ENCODE results near the gene GNB5.

The GNB5 gene

DNA sequence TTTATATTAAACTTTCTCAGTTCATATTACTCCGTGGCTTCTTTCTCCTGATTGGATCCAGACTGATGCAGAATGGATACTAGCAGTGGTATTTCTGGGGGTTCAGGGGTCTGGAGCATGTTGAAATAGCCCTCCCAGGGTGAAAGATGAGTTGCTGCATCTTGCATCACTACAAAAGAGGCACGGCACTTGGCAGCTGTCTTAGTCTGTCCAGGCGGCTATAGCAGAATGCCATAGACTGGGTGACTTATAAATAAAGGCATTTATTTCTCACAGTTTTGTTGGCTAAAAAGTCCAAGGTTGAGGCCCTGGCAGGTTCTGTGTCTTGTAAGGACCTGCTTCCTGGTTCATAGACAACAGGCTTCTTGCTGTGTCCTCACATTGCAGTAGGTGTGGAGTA is 78.0 kb downstream of the GNB5 start:
- no peaks in the 10 kb centered on the region for H3K9me3 ChIP-seq
- no peaks in the 10 kb centered on the region for H3K27me3 ChIP-seq
- peaks cover 5% of the 10 kb centered on the region for H3K4me1 ChIP-seq
- H3K4me3 ChIP-seq (ENCODE audit: low read depth, low read length) = no peak overlapping the region
- no peak for DNase-seq
- TF ChIP-seq, protein P1, sequence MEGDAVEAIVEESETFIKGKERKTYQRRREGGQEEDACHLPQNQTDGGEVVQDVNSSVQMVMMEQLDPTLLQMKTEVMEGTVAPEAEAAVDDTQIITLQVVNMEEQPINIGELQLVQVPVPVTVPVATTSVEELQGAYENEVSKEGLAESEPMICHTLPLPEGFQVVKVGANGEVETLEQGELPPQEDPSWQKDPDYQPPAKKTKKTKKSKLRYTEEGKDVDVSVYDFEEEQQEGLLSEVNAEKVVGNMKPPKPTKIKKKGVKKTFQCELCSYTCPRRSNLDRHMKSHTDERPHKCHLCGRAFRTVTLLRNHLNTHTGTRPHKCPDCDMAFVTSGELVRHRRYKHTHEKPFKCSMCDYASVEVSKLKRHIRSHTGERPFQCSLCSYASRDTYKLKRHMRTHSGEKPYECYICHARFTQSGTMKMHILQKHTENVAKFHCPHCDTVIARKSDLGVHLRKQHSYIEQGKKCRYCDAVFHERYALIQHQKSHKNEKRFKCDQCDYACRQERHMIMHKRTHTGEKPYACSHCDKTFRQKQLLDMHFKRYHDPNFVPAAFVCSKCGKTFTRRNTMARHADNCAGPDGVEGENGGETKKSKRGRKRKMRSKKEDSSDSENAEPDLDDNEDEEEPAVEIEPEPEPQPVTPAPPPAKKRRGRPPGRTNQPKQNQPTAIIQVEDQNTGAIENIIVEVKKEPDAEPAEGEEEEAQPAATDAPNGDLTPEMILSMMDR (IDR thresholded peaks at IDR 0.05; ENCODE audit: low read depth, low read length) = no peak
- no peaks in the 10 kb centered on the region for H3K36me3 ChIP-seq

DNA sequence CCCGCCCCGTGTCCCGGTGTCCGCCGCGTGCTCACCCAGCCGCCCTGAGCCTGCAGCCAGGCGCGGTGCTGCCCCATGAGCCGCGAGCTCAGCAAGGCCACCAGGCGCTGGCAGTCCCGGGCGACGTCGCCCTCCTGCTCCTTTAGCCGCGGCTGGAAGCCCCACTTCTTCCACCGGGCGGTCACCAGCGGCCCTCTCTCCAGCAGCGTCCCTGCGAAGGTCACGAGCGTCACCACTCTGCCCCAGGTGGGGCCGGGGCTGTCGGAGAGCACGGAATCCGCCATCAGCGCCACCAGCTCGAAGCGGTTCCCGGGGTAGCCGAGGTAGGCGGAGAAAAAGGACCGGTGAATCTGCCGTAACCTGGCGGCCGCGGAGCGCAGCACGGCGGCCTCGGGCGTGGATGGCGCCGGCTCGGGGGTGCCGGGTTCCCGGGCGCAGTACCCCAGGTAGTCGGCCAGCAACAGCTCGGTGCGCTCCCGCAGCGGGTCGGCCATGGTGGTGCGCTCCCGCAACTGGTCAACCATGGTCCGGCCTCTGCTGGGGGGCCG is 78.9 kb downstream of the GNB5 start:
- no peaks in the 10 kb centered on the region for H3K27me3 ChIP-seq
- peaks cover 5% of the 10 kb centered on the region for H3K4me1 ChIP-seq
- DNase-seq = peak; percentile 44
- H3K36me3 ChIP-seq = no peaks in the 10 kb centered on the region
- TF ChIP-seq, protein P1 (IDR thresholded peaks at IDR 0.05; ENCODE audit: low read depth, low read length) = no peak
- no peaks in the 10 kb centered on the region for H3K9me3 ChIP-seq
- peak overlapping the region; percentile 45 for H3K4me3 ChIP-seq (ENCODE audit: low read depth, low read length)

DNA sequence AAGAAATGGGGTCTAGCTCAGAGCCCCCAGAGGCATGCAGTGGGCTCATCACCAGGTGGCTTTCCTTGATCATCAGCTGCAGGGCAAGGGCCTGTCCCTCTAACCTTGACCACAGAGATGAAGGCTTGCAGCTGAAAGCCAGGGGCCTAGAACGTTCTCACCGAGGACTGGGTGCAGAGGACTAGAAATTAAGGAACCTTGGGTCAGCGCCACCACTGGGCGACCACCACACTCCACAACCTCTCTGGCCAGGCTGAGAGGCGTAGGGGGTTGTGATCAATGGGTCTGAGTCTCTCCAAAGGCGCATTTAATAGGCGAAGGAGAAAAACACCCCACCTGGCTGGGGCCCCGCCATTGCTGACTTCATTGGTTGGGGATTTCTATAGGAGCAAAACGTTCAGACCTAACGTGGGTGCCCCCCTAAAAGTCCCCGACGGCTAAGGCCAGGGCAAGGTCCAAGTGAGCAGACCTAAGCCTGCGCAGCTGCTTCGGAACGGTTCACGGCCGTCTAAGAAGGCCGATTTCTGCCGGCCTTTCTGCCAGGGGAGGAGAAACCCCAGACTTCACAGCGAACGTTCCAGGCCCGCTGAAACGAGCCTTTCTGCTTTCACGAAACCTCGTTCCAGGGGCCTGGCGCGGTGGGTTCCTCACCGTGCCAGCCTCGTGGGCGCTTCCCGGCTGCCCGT is 79.5 kb downstream of the GNB5 start:
- Histone ChIP-seq H3K27me3 (no peaks in the 10 kb centered on the region), H3K4me3 (ENCODE audit: low read depth, low read length) (peak overlapping the region; percentile 45), H3K4me1 (peaks cover 5% of the 10 kb centered on the region), H3K9me3 (no peaks in the 10 kb centered on the region), H3K36me3 (no peaks in the 10 kb centered on the region)
- no peak for DNase-seq
- TF ChIP-seq, protein P1 (IDR thresholded peaks at IDR 0.05; ENCODE audit: low read depth, low read length) = no peak

DNA sequence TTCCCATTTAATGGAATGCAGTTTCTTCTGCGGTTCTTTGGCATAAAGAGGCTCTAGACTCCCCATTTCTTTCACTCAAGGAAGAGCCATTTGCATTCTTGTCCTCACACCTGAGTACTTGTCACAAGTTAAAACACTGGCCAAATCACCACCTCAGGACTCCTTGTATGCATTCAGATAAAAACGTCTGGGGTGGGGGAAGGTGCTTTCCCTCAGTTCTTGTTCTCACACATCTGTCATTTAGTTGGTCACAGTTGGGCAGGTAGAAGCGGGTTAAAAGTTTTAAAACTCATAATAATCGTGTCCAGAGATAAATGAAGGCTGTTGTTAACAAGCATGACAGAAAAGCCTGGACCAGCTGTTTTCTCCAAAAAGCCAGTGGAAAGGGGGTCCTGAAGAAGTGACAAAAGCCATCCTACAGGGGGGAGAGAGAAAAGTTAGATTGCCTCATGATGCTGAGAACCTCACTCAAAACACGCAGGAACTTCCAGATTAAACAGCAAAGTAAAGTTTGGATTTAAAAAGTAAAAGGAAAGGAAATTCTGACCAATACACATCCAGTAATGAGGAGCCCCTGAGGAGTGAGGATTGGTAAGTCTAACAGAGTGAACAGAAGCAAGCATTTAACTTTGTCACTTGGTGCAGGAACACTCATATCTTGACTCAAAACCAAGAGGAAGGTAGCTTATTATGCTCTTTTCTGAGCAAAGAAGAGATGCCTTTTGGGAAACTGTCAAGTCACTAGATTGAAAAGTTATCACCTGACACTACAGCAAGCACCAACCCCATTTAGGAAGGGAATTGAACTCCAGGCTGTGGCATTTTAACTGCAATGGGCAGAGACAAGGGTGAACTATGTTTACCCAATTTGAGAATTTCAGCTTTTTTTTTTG is 81.4 kb downstream of the GNB5 start:
- Histone ChIP-seq H3K9me3 (no peaks in the 10 kb centered on the region), H3K4me3 (ENCODE audit: low read depth, low read length) (no peak overlapping the region), H3K36me3 (no peaks in the 10 kb centered on the region), H3K27me3 (no peaks in the 10 kb centered on the region), H3K4me1 (no peaks in the 10 kb centered on the region; the same call in 1 of the 2 replicates)
- TF ChIP-seq, protein P1 (IDR thresholded peaks at IDR 0.05; ENCODE audit: low read depth, low read length) = no peak
- no peak for DNase-seq

DNA sequence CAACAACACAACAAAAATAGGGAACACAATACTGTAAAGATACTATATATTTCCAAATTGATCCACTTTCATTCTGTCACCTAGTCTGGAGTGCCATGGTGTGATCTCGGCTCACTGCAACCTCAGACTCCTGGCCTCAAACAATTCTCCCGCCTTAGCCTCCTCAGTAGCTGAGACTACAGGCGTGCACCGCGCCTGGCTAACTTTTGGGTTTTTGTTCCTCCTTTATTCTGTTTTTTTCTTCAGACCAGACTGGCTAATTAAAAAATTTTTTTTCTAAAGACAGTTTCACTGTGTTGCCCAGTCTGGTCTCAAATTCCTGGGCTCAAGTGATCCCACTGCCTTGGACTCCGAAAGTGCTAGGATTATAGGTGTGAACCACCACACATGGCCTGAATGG is 84.0 kb downstream of the GNB5 start:
- no peaks in the 10 kb centered on the region for H3K9me3 ChIP-seq
- no peaks in the 10 kb centered on the region for H3K36me3 ChIP-seq

More for the DNA sequence above, 84.0 kb downstream of the GNB5 start:
- Histone ChIP-seq H3K4me3 (ENCODE audit: low read depth, low read length) (no peak overlapping the region), H3K4me1 (no peaks in the 10 kb centered on the region; the same call in 1 of the 2 replicates), H3K27me3 (no peaks in the 10 kb centered on the region)
- no peak for DNase-seq
- TF ChIP-seq, protein P1 (IDR thresholded peaks at IDR 0.05; ENCODE audit: low read depth, low read length) = no peak
